DMS53 treated with DMSO at 0.1 percent for 48 hours (cell line): ENCODE data around the gene N4BP2L2.

ENCODE experiments used
- DNase-seq: peaks from one replicate; lab custom pipeline; 2025; ENCODE audit not compliant: unreplicated experiment; lab: John Stamatoyannopoulos, UW

N4BP2L2 gene

GRCh38 chr13:32471187-32471922, 67.2 kb downstream of the N4BP2L2 start:
- DNase-seq, result no peak

GRCh38 chr13:32468502-32469142, 70.0 kb downstream of the N4BP2L2 start:
- DNase-seq, result no peak

- no peak for DNase-seq
Observed at GRCh38 chr13:32456591-32456990, 82.0 kb downstream of the N4BP2L2 start.

GRCh38 chr13:32455594-32455903, 83.0 kb downstream of the N4BP2L2 start:
- DNase-seq, result no peak

- DNase-seq, result no peak
Observed at GRCh38 chr13:32454886-32455593, 83.6 kb downstream of the N4BP2L2 start.

GRCh38 chr13:32453981-32454380, 84.6 kb downstream of the N4BP2L2 start:
- no peak for DNase-seq

GRCh38 chr13:32448972-32449371, 89.6 kb downstream of the N4BP2L2 start:
- no peak for DNase-seq

GRCh38 chr13:32447894-32448623, 90.5 kb downstream of the N4BP2L2 start:
- no peak for DNase-seq

GRCh38 chr13:32446773-32447465, 91.7 kb downstream of the N4BP2L2 start:
- no peak for DNase-seq

- DNase-seq, result no peak
Observed at GRCh38 chr13:32446220-32446619, 92.4 kb downstream of the N4BP2L2 start.

GRCh38 chr13:32445461-32445860, 93.1 kb downstream of the N4BP2L2 start:
- DNase-seq, result no peak

- peak; percentile 62 for DNase-seq
Observed at GRCh38 chr13:32443111-32443510, 95.5 kb downstream of the N4BP2L2 start.

- no peak for DNase-seq
Observed at GRCh38 chr13:32438871-32439270, 99.7 kb downstream of the N4BP2L2 start.

GRCh38 chr13:32432856-32433255, 105.7 kb downstream of the N4BP2L2 start:
- peak; percentile 20 for DNase-seq

- no peak for DNase-seq
Observed at GRCh38 chr13:32431361-32431760, 107.2 kb downstream of the N4BP2L2 start.

- no peak for DNase-seq
Observed at GRCh38 chr13:32430018-32430747, 108.4 kb downstream of the N4BP2L2 start.

- no peak for DNase-seq
Observed at GRCh38 chr13:32429433-32429909, 109.1 kb downstream of the N4BP2L2 start.

- DNase-seq, result no peak
Observed at GRCh38 chr13:32428581-32429432, 109.8 kb downstream of the N4BP2L2 start.
